Activated CD8-positive, alpha-beta T cell treated with anti-CD3 and anti-CD28 coated beads, Interleukin-2, amount 10 ng/mL, durations not matched to agents 7 days and 5 days (primary cell): Measurements from ENCODE around the gene CORO6. TPM values are rescaled to one million over a fixed set of nuclear protein-coding genes. Genes with fewer than 3 reads are reported as not detected.

Experiments
- ATAC-seq: fragments of 150-1000 bp; cut with Tn5 transposase; one replicate; pipeline ENCODE4 v1.10.0; 2021; ENCODE audit warnings: moderate library complexity
- CTCF ChIA-PET: fragments of 350-600 bp; sonication (Branson Sonifier 250); formaldehyde crosslinking; loops from one replicate; lab custom pipeline; 2021; ENCODE audit warnings: antibody characterized with exemption; lab: Charles Lee
- POLR2A ChIA-PET: fragments of 350-600 bp; sonication (Branson Sonifier 250); formaldehyde crosslinking; loops from one replicate; lab custom pipeline; 2021; ENCODE audit warnings: antibody characterized with exemption; lab: Charles Lee
- DNase-seq: peaks from one replicate; pipeline ENCODE4 v3.0.0-alpha.2; 2020
- H3K27ac Mint-ChIP-seq: one replicate; pipeline ENCODE4 v1.8.0; 2021; ENCODE audit warnings: mild to moderate bottlenecking, mixed read lengths
- H3K27me3 Mint-ChIP-seq: one replicate; pipeline ENCODE4 v1.8.0; 2021; ENCODE audit warnings: low read depth, mixed read lengths
- H3K36me3 Mint-ChIP-seq: one replicate; pipeline ENCODE4 v1.8.0; 2021; ENCODE audit warnings: low read depth, mixed read lengths
- H3K4me1 Mint-ChIP-seq: one replicate; pipeline ENCODE4 v1.8.0; 2021; ENCODE audit warnings: low read depth, mixed read lengths
- H3K4me3 Mint-ChIP-seq: one replicate; pipeline ENCODE4 v1.8.0; 2021; ENCODE audit warnings: mild to moderate bottlenecking, mixed read lengths
- H3K9me3 Mint-ChIP-seq: one replicate; pipeline ENCODE4 v1.8.0; 2022; ENCODE audit warnings: mixed read lengths; ENCODE audit not compliant: insufficient read depth
- total RNA-seq, 2 experiments: library from RNA; stranded (reverse); gene quantifications; one replicate each; pipeline ENCODE4 v1.2.3, GENCODE V29; 2021

The CORO6 gene
- total RNA-seq, 2 experiments from 2014 or later: 6.2 to 6.3 TPM

DNA sequence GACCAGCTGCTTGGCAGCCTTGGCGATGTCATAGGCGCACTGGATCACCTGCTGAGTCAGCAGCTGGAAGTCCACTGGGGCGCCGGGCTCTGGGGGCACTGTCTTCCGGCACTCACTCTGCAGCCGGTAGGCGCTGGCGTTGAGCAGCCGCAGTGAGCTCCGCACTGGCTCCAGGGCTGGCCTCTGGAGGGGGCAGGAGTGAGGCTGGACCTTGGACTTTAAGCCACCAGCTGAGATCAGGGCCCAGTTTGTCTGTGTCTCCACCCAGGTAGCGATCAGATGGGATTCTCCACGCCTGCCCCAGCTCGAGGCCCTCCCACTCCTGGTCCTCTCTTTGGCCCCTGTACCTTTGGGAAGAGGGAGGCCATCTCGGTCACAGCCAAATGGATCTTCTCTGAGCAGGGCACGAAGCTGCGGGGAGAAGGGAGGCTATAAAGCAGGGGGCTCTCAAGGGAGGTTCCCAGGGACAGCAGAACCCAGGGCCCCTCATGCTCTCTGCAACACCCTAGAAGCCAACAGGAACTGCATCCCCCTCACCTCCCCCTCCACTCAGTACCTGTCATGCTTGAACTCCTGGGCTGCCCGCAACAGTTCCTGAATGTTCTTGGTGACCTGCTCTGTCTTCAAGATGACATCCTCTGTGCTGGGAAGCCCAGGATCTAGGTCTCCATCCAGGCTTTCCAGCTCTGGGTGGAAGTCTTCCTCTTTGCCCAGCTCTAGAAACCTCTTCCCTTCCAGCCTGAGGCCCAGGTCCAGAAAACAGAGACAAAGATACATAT is 47.8 kb downstream of the CORO6 start:
- Mint-ChIP-seq H3K4me1 (peaks cover 13% of the 10 kb centered on the region), H3K4me3 (no peak overlapping the region), H3K36me3 (peaks cover 42% of the 10 kb centered on the region), H3K27ac (no peak overlapping the region), H3K27me3 (no peaks in the 10 kb centered on the region), H3K9me3 (no peaks in the 10 kb centered on the region)
- CTCF ChIA-PET: interaction anchor here (3.1 to 10.9 kb wide), 2 partner anchors 17 to 42 kb away, joined by 10 to 99 read pairs; no protein-coding TSS in a partner anchor
- DNase-seq: no peak
- POLR2A ChIA-PET: no interaction called here
- no peak for ATAC-seq

DNA sequence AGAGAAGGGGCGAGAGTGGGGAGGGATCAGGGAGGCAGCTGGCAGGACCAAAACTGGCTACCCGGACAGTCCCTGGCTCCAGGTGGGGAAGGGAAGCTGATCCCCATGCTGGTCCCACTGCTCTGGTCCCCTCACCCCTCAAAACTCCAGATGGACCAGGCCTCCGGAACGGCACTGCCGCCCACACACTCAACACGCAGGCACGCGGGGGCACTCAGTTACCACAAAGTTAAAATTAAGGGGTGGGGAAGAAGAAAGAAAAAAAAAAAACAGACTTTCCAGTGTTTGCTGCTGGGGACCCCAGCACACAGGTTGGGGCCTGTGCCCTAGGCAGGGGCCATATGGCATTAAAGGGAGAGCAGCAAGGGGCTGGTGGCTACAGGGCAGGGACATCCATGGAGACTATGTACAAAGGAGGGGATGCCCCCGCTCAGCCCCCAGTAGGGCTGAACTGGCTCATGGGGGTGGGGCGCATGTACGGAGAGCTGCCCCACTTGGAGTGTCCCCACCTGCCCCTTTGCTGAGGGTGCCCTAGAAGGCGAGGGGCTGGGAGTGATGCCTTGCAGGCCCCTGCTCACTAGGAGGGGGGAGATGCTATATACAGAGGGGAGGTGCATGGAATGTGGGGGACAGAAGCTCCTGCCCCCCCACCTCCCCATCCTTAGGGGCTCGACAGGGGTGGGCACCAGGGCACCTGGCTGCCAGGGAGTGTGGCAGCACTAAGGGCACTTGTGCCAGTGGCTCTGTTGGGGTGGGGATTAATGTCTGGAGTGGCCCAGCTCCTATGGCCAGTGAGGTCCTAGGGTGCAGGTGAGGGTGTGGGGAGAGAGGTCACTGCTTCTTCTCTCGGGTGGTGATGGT is 48.6 kb downstream of the CORO6 start:
- Mint-ChIP-seq H3K4me1 (peaks cover 15% of the 10 kb centered on the region), H3K27ac (no peak overlapping the region), H3K9me3 (no peaks in the 10 kb centered on the region), H3K27me3 (no peaks in the 10 kb centered on the region), H3K36me3 (peaks cover 40% of the 10 kb centered on the region), H3K4me3 (no peak overlapping the region)
- ATAC-seq (no peak), DNase-seq (no peak)
- ChIA-PET POLR2A (no interaction called here), CTCF (interaction anchor here (1.0 to 10.9 kb wide), 7 partner anchors 14 to 204 kb away, joined by 4 to 99 read pairs (median 7); partner anchors contain the start of gene ANKRD13B)

DNA sequence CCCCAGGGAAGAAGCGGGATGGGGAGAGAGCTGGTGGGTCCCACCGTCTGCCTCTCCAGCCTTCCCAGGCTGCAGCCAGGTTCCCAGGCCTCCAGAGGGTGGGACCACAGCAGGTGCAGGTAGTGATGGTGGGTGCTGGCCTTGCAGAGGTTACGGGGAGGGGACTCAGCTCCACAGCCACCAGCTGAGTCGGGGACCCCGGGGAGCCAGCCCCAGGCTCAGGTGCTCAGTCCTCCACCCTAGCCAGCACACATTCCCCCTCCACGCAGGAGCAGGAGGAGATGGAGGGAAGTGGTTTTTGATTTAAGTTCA is 49.2 kb downstream of the CORO6 start:
- DNase-seq (no peak), ATAC-seq (no peak)
- Mint-ChIP-seq H3K27ac (no peak overlapping the region), H3K36me3 (peaks cover 38% of the 10 kb centered on the region), H3K27me3 (no peaks in the 10 kb centered on the region), H3K4me3 (no peak overlapping the region), H3K4me1 (peaks cover 16% of the 10 kb centered on the region), H3K9me3 (no peaks in the 10 kb centered on the region)
- CTCF ChIA-PET: interaction anchor here (0.9 to 10.9 kb wide), 7 partner anchors 15 to 204 kb away, joined by 3 to 99 read pairs (median 6); partner anchors contain the start of gene ANKRD13B
- POLR2A ChIA-PET: no interaction called here

DNA sequence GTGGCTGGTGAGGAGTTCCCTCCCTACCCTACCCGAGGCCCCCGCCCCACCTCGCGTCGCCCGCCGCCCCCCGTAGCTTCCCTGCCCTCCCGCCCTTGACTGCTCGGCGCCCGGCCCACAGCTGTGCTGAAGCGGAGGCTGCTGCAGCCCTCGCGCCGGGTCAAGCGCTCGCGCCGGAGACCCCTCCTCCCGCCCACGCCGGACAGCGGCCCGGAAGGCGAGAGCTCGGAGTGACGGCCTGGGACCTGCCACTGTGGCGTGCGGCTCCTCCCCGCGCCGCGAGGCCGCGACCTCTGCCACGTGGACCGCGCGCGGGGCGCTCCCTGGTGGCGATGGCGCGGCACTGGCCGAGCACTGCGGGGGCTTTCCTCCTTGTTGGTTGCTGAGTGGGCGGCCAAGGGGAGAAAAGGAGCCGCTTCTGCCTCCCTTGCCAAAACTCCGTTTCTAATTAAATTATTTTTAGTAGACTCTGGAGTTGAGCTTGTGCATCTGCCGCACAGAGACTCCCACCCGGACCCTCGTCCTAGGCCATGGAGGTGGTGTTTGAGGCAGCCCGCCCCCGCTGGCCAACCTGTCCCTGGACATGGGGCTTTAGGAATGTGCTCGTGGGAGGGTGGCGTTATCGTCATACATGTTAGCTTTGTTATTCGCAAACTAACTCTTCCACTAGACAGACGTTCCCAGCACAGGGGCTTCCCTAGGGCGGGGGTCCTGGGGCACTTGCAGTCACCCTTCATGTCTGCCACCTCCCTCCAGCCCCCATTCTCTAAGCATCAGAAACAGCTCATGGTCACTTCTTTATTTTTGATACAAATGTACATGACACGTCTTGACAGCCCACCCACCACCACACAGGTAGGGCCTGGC is 49.8 kb downstream of the CORO6 start:
- Mint-ChIP-seq H3K9me3 (no peaks in the 10 kb centered on the region), H3K4me1 (peaks cover 16% of the 10 kb centered on the region), H3K4me3 (no peak overlapping the region), H3K36me3 (peaks cover 34% of the 10 kb centered on the region), H3K27ac (no peak overlapping the region), H3K27me3 (no peaks in the 10 kb centered on the region)
- CTCF ChIA-PET: interaction anchor here (0.9 to 10.9 kb wide), 8 partner anchors 16 to 203 kb away, joined by 3 to 99 read pairs (median 5); partner anchors contain the start of gene ANKRD13B
- DNase-seq: peak; percentile 63
- peak; percentile 31 for ATAC-seq
- POLR2A ChIA-PET: no interaction called here

DNA sequence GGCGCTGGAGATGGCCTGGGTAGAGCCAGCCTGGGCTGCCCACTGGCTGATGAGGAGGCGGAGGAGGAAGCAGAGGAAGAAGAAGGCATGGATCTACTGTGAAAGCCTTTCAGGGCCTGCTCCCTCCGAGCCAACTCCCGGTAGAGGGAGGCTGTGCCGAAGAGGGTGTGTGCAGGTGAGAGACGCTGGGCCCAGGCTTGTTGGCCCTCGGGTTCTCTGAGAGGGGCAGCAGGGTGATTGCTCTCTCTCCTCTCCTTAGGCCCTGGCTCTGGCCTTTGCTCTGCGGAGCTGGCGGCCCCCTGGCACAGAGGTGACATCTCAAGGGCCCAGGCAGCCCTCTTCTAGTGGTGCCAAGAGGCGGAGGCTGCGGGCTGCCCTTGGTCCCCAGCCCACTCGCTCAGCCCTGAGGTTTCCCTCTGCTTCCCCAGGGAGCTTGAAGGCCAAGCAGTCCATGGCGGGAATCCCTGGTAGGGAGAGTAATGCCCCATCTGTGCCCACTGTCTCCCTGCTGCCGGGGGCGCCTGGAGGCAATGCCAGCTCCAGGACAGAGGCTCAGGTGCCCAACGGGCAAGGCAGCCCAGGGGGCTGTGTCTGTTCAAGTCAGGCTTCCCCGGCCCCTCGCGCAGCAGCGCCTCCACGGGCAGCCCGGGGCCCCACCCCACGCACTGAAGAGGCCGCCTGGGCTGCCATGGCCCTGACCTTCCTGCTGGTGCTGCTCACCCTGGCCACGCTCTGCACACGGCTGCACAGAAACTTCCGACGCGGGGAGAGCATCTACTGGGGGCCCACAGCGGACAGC is 50.6 kb downstream of the CORO6 start:
- ChIA-PET POLR2A (no interaction called here), CTCF (interaction anchor here (1.5 to 10.9 kb wide), 5 partner anchors 20 to 202 kb away, joined by 3 to 99 read pairs (median 5); partner anchors contain the start of gene ANKRD13B)
- Mint-ChIP-seq H3K9me3 (no peaks in the 10 kb centered on the region), H3K27ac (no peak overlapping the region), H3K4me1 (peaks cover 16% of the 10 kb centered on the region), H3K27me3 (no peaks in the 10 kb centered on the region), H3K36me3 (peaks cover 29% of the 10 kb centered on the region), H3K4me3 (no peak overlapping the region)
- ATAC-seq (no peak), DNase-seq (no peak)

DNA sequence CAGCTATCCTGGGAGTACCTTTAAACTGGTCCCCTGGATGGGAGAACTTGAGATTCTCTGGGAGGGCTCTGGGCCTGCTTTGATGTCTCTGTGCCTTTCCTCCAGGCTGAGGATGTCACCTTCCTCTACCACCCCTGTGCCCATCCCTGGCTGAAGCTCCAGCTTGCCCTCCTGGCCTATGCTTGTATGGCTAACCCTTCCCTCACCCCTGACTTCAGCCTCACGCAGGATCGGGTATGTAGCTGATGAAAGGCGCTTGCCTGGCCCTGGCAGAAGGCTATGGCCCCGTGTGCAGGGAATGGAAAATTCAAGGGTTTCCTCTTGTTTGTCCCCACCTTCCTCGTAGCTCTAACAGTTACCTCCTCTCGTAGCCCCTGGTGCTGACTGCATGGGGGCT is 51.2 kb downstream of the CORO6 start:
- CTCF ChIA-PET: interaction anchor here (1.6 to 10.9 kb wide), 4 partner anchors 21 to 202 kb away, joined by 3 to 99 read pairs (median 38); partner anchors contain the start of gene ANKRD13B
- peaks cover 16% of the 10 kb centered on the region for H3K4me1 Mint-ChIP-seq
- POLR2A ChIA-PET: no interaction called here
- H3K4me3 Mint-ChIP-seq: no peak overlapping the region
- DNase-seq (no peak), ATAC-seq (no peak)
- no peaks in the 10 kb centered on the region for H3K9me3 Mint-ChIP-seq
- H3K27me3 Mint-ChIP-seq: no peaks in the 10 kb centered on the region
- H3K36me3 Mint-ChIP-seq: peaks cover 29% of the 10 kb centered on the region
- H3K27ac Mint-ChIP-seq: no peak overlapping the region

DNA sequence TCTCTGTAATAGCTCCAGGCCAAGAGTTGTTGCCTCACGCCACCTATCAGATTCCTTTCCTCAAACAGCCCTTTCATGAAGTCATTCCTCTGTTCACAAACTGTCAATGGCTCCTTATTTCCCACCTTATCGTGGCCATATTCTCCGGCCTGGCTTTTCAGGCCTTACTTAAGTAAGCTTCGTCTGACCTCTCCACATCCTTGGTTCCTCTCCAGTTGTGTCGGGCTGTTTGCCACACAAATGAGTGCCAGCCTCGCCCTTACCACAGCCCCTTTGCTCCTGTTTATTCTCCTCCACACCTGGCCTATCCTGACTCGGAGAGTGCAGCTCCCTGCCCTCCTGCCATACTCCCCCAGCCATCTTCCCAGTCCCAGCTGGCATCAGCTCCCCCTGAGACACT is 52.2 kb downstream of the CORO6 start:
- ATAC-seq (no peak), DNase-seq (no peak)
- H3K36me3 Mint-ChIP-seq: peaks cover 31% of the 10 kb centered on the region
- peak overlapping the region; percentile 9 for H3K4me3 Mint-ChIP-seq
- H3K27ac Mint-ChIP-seq: no peak overlapping the region
- CTCF ChIA-PET: interaction anchor here (1.5 to 10.9 kb wide), 5 partner anchors 11 to 201 kb away, joined by 4 to 99 read pairs (median 45); partner anchors contain the start of gene ANKRD13B
- H3K4me1 Mint-ChIP-seq: peaks cover 21% of the 10 kb centered on the region
- POLR2A ChIA-PET: interaction anchor here (0.7 to 4.7 kb wide), 4 partner anchors 10 to 46 kb away, joined by 3 to 26 read pairs (median 4); partner anchors contain the start of genes ANKRD13B and GIT1
- H3K27me3 Mint-ChIP-seq: no peaks in the 10 kb centered on the region
- no peaks in the 10 kb centered on the region for H3K9me3 Mint-ChIP-seq

DNA sequence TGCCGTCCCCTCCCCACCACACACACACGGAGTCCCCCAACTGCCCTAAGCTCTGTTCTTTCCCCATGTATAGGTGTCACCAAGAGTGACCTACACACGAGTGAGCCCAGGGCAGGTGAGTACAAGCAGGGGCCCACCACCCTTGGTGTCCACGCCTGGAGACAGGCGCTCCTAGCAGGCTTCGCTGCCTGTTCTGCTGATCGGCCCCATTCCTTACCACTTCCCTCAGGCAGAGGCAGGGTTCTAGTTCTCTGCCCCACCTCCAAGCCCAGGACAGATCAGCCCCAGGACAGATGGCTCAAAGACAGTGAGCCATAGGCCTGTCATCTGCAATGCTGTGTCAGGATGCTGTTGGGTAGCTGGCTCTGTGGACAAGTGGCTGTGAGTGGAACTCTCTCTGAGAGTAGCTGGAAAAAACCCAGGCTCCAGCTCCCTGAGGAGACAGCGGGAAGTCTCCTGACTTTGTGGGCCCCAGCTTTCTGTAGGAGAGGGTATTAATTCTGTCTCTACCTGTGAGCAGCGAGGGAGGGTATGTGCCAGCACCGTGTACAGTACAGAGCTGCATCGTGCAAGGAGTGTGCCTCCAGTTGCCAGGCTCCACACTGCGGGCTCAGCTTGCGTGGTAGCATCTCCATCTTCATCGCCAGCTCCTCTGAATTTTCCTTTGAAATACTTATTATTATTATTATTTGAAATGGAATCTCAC is 53.3 kb downstream of the CORO6 start:
- H3K36me3 Mint-ChIP-seq: peaks cover 33% of the 10 kb centered on the region

DNA sequence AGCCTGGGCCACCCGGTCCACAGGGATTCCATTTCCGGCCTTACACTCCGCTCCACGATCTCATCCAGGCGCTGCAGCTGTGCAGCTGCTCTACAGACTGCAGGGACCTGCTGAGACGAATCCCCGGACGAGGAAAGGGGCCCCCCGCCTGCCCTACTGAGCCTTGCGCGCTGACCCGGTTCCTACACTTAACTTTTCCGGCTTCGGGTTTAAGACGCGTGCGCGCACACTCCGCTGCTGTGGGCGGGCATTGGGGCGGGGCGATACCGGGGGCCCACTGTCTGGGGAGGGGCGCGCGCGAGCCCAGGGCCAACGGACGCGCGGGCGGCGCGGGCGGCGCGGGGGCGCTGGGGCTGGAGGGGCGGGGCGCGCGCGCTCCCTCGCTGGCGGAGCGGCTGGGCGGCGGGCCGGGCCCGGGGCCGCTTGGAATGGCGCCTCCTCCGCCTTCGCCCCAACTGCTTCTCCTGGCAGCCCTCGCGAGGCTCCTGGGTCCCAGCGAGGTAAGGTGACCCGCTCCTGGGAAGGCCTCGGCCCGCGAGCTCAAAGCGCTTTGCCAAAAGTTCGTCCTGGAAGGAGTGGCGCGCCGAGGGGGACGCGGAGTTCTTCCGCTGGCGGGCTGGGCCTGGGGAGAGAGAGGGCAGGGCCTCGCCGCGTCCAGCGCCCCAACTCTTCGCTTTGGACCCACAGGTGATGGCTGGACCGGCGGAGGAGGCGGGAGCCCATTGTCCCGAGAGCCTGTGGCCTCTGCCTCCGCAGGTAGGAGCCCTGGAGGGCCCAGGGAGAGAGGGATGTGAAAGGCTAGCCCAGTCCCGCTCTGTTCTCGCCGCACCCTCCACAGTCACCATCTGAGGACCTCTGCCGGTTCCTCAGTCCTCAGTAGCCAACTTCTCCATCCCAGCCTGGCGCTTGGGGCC is 54.1 kb downstream of the CORO6 start, which contains the start of gene TP53I13:
Gene TP53I13, plus strand, starts transcription at position 371 of the 914 bp plus-strand sequence. Its CDS starts 58 bp downstream, at position 429.
- DNase-seq (peak; percentile 92), ATAC-seq (peak; percentile 63)
- ChIA-PET CTCF (interaction anchor here (0.8 to 10.9 kb wide), 7 partner anchors 10 to 199 kb away, joined by 3 to 99 read pairs (median 8); partner anchors contain the start of gene ANKRD13B), POLR2A (interaction anchor here (0.5 to 4.7 kb wide), 6 partner anchors 15 to 275 kb away, joined by 3 to 26 read pairs (median 4); partner anchors contain the start of gene NUFIP2)
- H3K27me3 Mint-ChIP-seq: no peaks in the 10 kb centered on the region
- peaks cover 35% of the 10 kb centered on the region for H3K4me1 Mint-ChIP-seq
- H3K4me3 Mint-ChIP-seq: peak within 1 kb of the TSS; percentile 94
- H3K9me3 Mint-ChIP-seq: no peaks in the 10 kb centered on the region
- peaks cover 30% of the 10 kb centered on the region for H3K36me3 Mint-ChIP-seq
- H3K27ac Mint-ChIP-seq: peak within 1 kb of the TSS; percentile 98

More for the DNA sequence above, 53.3 kb downstream of the CORO6 start:
- no peaks in the 10 kb centered on the region for H3K27me3 Mint-ChIP-seq
- ATAC-seq (no peak), DNase-seq (no peak)
- peak overlapping the region; percentile 72 for H3K27ac Mint-ChIP-seq
- CTCF ChIA-PET: interaction anchor here (0.9 to 10.9 kb wide), 5 partner anchors 12 to 210 kb away, joined by 3 to 99 read pairs (median 45); partner anchors contain the start of gene ANKRD13B
- H3K9me3 Mint-ChIP-seq: no peaks in the 10 kb centered on the region
- POLR2A ChIA-PET: interaction anchor here (0.5 to 4.7 kb wide), 4 partner anchors 11 to 275 kb away, joined by 3 to 26 read pairs (median 3); partner anchors contain the start of gene NUFIP2
- H3K4me3 Mint-ChIP-seq: peak overlapping the region; percentile 81
- H3K4me1 Mint-ChIP-seq: peaks cover 28% of the 10 kb centered on the region
